Endodermal cell (in vitro differentiated cells): ENCODE data around the gene UBASH3A. TPM values are rescaled to one million over a fixed set of nuclear protein-coding genes. Genes with fewer than 3 reads are reported as not detected.
A peak's percentile ranks its signal among the peaks of the same experiment; 100 is the strongest.

Experiments used
- DNase-seq: peaks from one replicate; pipeline ENCODE4 v3.0.0-alpha.2; 2017
- H3K27ac ChIP-seq: 2 replicates; pipeline ENCODE4 v1.5.1; 2013; ENCODE audit warnings: mild to moderate bottlenecking, low read depth, low read length, moderate library complexity
- H3K27me3 ChIP-seq: 2 replicates; pipeline ENCODE4 v1.6.1; 2013; ENCODE audit warnings: mild to moderate bottlenecking, low read length, moderate library complexity; ENCODE audit not compliant: insufficient read depth, control insufficient read depth, poor library complexity, severe bottlenecking
- H3K36me3 ChIP-seq: 2 replicates; pipeline ENCODE4 v1.7.0; 2013; ENCODE audit warnings: mild to moderate bottlenecking, low read length, moderate library complexity; ENCODE audit not compliant: control insufficient read depth, insufficient read depth
- H3K4me1 ChIP-seq: one replicate; pipeline ENCODE4 v1.7.0; 2013; ENCODE audit warnings: low read length; ENCODE audit not compliant: control insufficient read depth, insufficient read depth
- H3K4me3 ChIP-seq: 2 replicates; pipeline ENCODE4 v1.5.1; 2013; ENCODE audit warnings: mild to moderate bottlenecking, low read length, moderate library complexity
- H3K9ac ChIP-seq: 2 replicates; pipeline ENCODE4 v1.6.1; 2013; ENCODE audit warnings: mild to moderate bottlenecking, low read length, moderate library complexity; ENCODE audit not compliant: poor library complexity, severe bottlenecking; ENCODE audit errors: extremely low read depth
- H3K9me3 ChIP-seq: 2 replicates; pipeline ENCODE4 v1.6.1; 2013; ENCODE audit warnings: mild to moderate bottlenecking, low read length, moderate library complexity; ENCODE audit not compliant: control insufficient read depth
- H3K27ac Mint-ChIP-seq: 2 replicates; pipeline ENCODE4 v1.8.0; 2020; ENCODE audit warnings: mixed read lengths
- H3K27me3 Mint-ChIP-seq: 2 replicates; pipeline ENCODE4 v1.8.0; 2021; ENCODE audit warnings: mild to moderate bottlenecking, mixed read lengths; ENCODE audit not compliant: insufficient read depth
- H3K36me3 Mint-ChIP-seq: 2 replicates; pipeline ENCODE4 v1.8.0; 2020; ENCODE audit warnings: low read depth, mixed read lengths
- H3K4me1 Mint-ChIP-seq: 2 replicates; pipeline ENCODE4 v1.8.0; 2020; ENCODE audit warnings: mixed read lengths
- H3K4me3 Mint-ChIP-seq: 2 replicates; pipeline ENCODE4 v1.8.0; 2020; ENCODE audit warnings: mild to moderate bottlenecking, moderate library complexity, mixed read lengths
- H3K9me3 Mint-ChIP-seq: 2 replicates; pipeline ENCODE4 v1.8.0; 2020; ENCODE audit warnings: mild to moderate bottlenecking, mixed read lengths
- WGBS, 2 experiments: methylation state at CpG; one replicate each; pipeline versions ENCODE4 v1.1.5 to v1.1.7; 2013; ENCODE audit warnings: missing lambda C conversion rate in 2 of 2, mixed read lengths in 1 of 2; ENCODE audit not compliant: insufficient coverage in 1 of 2, insufficient read length in 1 of 2; 5-methylcytosine and 5-hydroxymethylcytosine counted together
- total RNA-seq, 2 donors: library from RNA; stranded (reverse); fragmentation: NEBNext Ultra II Directional in 1 of 2; extraction: Animal tissue kit (Norgen Biotek cat#: 25700) in 1 of 2; gene quantifications; 2 replicates in 1 of 2; 3 replicates in 1 of 2; pipeline ENCODE4 v1.2.1, GENCODE V29; 2021
- TF ChIP-seq, protein P1 (sequence below): fragments of 200-600 bp; sonication (generic); conservative IDR thresholded peaks from 2 replicates; pipeline ENCODE4 v1.5.0; 2021; ENCODE audit warnings: antibody characterized with exemption, mild to moderate bottlenecking

The UBASH3A gene
- total RNA-seq, 2 donors from 2014 or later, result not detected

GRCh38 chr21:42360317-42360716 is 43.4 kb upstream of the UBASH3A start:
- peaks cover 4% of the 10 kb centered on the region for H3K27me3 Mint-ChIP-seq
- Histone ChIP-seq H3K4me3 (no peak overlapping the region), H3K4me1 (no peaks in the 10 kb centered on the region), H3K36me3 (no peaks in the 10 kb centered on the region), H3K9me3 (no peaks in the 10 kb centered on the region), H3K9ac (no peak overlapping the region), H3K27ac (no peak overlapping the region), H3K27me3 (no peaks in the 10 kb centered on the region)
- WGBS, 2 experiments, result 70 to 100% methylated on average over 1 to 2 of the region's 2 CpGs
- no peak for DNase-seq
- H3K36me3 Mint-ChIP-seq, result no peaks in the 10 kb centered on the region
- no peak overlapping the region for H3K4me3 Mint-ChIP-seq
- peaks cover 16% of the 10 kb centered on the region for H3K9me3 Mint-ChIP-seq
- no peaks in the 10 kb centered on the region for H3K4me1 Mint-ChIP-seq
- no peak overlapping the region for H3K27ac Mint-ChIP-seq
- TF ChIP-seq, protein P1, sequence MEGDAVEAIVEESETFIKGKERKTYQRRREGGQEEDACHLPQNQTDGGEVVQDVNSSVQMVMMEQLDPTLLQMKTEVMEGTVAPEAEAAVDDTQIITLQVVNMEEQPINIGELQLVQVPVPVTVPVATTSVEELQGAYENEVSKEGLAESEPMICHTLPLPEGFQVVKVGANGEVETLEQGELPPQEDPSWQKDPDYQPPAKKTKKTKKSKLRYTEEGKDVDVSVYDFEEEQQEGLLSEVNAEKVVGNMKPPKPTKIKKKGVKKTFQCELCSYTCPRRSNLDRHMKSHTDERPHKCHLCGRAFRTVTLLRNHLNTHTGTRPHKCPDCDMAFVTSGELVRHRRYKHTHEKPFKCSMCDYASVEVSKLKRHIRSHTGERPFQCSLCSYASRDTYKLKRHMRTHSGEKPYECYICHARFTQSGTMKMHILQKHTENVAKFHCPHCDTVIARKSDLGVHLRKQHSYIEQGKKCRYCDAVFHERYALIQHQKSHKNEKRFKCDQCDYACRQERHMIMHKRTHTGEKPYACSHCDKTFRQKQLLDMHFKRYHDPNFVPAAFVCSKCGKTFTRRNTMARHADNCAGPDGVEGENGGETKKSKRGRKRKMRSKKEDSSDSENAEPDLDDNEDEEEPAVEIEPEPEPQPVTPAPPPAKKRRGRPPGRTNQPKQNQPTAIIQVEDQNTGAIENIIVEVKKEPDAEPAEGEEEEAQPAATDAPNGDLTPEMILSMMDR, result peak; percentile 53

DNA sequence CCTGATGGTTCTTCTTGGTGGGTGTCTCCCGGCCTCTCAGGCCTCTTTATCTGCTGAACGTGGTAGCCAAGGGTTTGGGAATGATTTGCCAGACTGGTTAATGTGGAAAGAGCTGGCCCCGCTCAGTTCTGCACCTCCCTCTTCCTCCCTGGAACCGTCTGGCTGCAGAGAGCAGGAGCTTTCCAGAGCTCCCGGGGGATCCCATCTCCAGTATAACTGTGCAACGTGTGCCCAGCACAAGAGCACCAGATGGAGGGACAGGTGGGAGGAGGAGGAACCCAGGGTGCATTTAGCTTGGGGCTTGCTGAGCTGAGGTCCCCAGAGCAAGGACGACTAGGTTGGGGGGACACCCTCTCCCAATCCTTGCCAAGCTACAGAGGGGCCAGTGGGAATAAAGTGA is 42.4 kb upstream of the UBASH3A start:
- TF ChIP-seq, protein P1, result no peak
- DNase-seq, result no peak
- H3K4me3 ChIP-seq, result no peak overlapping the region
- H3K36me3 ChIP-seq, result no peaks in the 10 kb centered on the region
- Mint-ChIP-seq H3K4me3 (no peak overlapping the region), H3K4me1 (peaks cover 5% of the 10 kb centered on the region), H3K27me3 (peaks cover 4% of the 10 kb centered on the region), H3K36me3 (no peaks in the 10 kb centered on the region), H3K9me3 (peaks cover 16% of the 10 kb centered on the region), H3K27ac (no peak overlapping the region)
- 70 to 84% methylated on average over 2 to 7 of the region's 7 CpGs for WGBS, 2 experiments
- no peak overlapping the region for H3K27ac ChIP-seq
- no peaks in the 10 kb centered on the region for H3K9me3 ChIP-seq
- no peaks in the 10 kb centered on the region for H3K27me3 ChIP-seq
- no peaks in the 10 kb centered on the region for H3K4me1 ChIP-seq
- no peak overlapping the region for H3K9ac ChIP-seq

GRCh38 chr21:42362198-42362597 is 41.5 kb upstream of the UBASH3A start:
- Mint-ChIP-seq H3K27me3 (peaks cover 4% of the 10 kb centered on the region), H3K4me3 (no peak overlapping the region), H3K36me3 (no peaks in the 10 kb centered on the region), H3K4me1 (peaks cover 9% of the 10 kb centered on the region), H3K27ac (no peak overlapping the region), H3K9me3 (peaks cover 16% of the 10 kb centered on the region)
- 94 to 97% methylated on average over 5 to 9 of the region's 12 CpGs for WGBS, 2 experiments
- no peak for DNase-seq
- Histone ChIP-seq H3K9ac (no peak overlapping the region), H3K4me1 (peaks cover 4% of the 10 kb centered on the region), H3K9me3 (no peaks in the 10 kb centered on the region), H3K36me3 (no peaks in the 10 kb centered on the region), H3K4me3 (no peak overlapping the region), H3K27ac (no peak overlapping the region), H3K27me3 (no peaks in the 10 kb centered on the region)
- TF ChIP-seq, protein P1, result no peak
